Epithelial cell of esophagus (primary cell): ENCODE measurements around the gene DACH1.

Experiments
- DNase-seq: peaks from one replicate; pipeline ENCODE4 v3.0.0; 2010; ENCODE audit warnings: low read depth
- H3K4me3 ChIP-seq: 2 replicates; pipeline ENCODE4 v1.5.1; 2011; ENCODE audit warnings: mild to moderate bottlenecking, low read length, control low read depth
- TF ChIP-seq, protein P1 (sequence below): IDR thresholded peaks from 2 replicates; pipeline ENCODE4 v1.5.1; 2011; ENCODE audit warnings: low read depth, mild to moderate bottlenecking, low read length, control low read depth, inconsistent platforms; ENCODE audit not compliant: insufficient read depth; ENCODE audit errors: missing control alignments

The DACH1 gene

DNA sequence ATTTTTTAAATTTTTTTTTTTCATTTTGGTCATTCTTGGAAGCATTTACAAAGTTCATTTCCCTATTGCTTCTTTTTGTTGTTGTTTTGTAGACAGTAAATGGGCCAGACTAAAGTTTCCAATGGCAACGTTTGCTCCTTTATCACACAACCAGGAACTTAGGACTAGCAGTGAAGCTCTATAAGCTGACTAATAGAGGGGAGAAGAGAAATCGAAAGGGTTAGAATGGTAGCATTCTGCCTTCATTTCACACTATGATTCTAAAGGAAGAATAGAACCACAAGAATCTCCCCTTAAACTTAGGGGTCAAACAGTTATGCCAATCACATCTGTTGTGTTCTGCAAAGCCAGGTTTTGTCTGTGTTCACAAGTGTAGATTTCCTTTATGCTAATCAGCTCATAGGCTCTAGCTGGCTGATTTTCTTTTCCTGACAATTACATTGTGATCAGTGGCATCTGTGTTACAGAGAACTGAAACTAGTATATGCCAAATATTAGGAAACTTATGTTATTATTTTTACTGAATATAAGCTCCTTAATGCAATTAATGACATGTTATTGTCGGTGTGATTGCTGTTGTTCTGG, 467.3 kb downstream of the DACH1 start:
- TF ChIP-seq, protein P1, sequence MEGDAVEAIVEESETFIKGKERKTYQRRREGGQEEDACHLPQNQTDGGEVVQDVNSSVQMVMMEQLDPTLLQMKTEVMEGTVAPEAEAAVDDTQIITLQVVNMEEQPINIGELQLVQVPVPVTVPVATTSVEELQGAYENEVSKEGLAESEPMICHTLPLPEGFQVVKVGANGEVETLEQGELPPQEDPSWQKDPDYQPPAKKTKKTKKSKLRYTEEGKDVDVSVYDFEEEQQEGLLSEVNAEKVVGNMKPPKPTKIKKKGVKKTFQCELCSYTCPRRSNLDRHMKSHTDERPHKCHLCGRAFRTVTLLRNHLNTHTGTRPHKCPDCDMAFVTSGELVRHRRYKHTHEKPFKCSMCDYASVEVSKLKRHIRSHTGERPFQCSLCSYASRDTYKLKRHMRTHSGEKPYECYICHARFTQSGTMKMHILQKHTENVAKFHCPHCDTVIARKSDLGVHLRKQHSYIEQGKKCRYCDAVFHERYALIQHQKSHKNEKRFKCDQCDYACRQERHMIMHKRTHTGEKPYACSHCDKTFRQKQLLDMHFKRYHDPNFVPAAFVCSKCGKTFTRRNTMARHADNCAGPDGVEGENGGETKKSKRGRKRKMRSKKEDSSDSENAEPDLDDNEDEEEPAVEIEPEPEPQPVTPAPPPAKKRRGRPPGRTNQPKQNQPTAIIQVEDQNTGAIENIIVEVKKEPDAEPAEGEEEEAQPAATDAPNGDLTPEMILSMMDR, result no peak
- no peak for DNase-seq
- no peak overlapping the region for H3K4me3 ChIP-seq

DNA sequence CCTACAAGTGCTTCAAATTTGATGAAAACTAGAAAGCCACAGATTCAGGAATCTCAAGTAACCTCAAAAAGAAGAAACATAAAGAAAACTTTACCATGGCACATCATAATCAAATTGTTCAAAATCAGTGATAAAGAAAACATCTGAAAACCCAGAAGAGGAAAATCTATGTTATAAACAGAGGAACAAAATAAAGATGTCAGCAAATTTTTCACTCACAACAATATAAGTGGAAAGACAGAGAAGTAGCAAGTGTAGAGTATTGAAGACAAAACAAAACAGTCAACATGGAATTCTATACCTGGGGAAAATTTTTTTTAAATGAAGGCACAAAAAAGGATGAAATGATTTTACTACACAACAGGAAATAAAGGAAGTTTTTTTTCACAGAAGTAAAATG, 470.9 kb downstream of the DACH1 start:
- no peak overlapping the region for H3K4me3 ChIP-seq
- TF ChIP-seq, protein P1, result no peak

DNA sequence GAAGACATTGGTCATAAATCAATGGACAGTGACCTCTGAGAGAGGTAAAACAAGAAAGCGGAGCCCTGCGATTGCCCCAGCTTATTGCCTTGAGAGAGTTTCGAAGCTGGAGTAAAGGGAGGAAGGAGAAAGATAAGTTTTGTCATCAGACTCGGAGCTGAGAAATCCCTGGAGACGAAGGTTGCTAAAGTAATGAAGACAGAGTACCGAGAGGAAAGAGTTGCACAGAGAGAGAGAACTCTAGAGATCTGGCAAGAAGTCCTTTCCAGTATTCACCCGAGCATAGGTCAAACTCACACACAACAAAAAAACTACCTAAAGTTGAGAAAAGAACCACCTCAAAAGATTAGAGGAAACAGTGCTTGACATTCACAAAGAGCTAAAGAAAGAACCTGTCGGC, 472.0 kb downstream of the DACH1 start:
- TF ChIP-seq, protein P1, result no peak
- DNase-seq, result no peak
- no peak overlapping the region for H3K4me3 ChIP-seq

More for the DNA sequence above, 470.9 kb downstream of the DACH1 start:
- no peak for DNase-seq

DNA sequence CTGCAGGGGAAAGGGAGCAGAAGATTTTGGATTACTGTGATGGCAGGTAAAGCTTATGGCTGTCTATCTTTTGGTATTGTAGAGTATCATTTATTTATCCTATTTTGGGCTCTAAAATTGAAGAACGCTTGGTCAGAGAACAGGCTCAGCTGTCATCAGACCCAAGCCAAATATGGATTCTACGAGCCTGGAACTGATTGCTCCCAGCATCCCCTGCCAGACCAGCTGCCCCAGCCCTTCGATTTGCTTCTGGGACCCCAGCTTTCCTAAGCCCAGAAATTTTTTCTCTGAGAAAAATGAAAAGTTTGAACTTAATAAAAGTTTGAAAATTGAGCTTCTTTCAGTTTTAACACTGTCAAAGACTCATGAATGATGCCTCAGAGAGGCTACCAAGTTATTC, 472.8 kb downstream of the DACH1 start:
- no peak for DNase-seq
- TF ChIP-seq, protein P1, result no peak
- H3K4me3 ChIP-seq, result no peak overlapping the region
